ENCODE data around the gene RESP18. TPM values are rescaled to one million over a fixed set of nuclear protein-coding genes. Genes with fewer than 3 reads are reported as not detected.

The RESP18 gene
- total and polyA plus RNA-seq, 7 donors: not detected

GRCh38 chr2:219286436-219287115, 46.0 kb downstream of the RESP18 start:
- 84 to 87% methylated on average over 12 of the region's 12 CpGs for WGBS, 2 donors
- Histone ChIP-seq H3K9me3 (no peaks in the 10 kb centered on the region), H3K36me3 (peaks cover 28 to 44% (median 38%) of the 10 kb centered on the region in 4 donors), H3K27me3 (no peaks in the 10 kb centered on the region), H3K27ac (peak overlapping the region in 3 of 4 donors; percentile 19 to 40 (median 32)), H3K4me3 (no peak overlapping the region), H3K4me1 (peaks cover 0 to 20% (median 14%) of the 10 kb centered on the region in 4 donors)
- TF ChIP-seq, protein P1, sequence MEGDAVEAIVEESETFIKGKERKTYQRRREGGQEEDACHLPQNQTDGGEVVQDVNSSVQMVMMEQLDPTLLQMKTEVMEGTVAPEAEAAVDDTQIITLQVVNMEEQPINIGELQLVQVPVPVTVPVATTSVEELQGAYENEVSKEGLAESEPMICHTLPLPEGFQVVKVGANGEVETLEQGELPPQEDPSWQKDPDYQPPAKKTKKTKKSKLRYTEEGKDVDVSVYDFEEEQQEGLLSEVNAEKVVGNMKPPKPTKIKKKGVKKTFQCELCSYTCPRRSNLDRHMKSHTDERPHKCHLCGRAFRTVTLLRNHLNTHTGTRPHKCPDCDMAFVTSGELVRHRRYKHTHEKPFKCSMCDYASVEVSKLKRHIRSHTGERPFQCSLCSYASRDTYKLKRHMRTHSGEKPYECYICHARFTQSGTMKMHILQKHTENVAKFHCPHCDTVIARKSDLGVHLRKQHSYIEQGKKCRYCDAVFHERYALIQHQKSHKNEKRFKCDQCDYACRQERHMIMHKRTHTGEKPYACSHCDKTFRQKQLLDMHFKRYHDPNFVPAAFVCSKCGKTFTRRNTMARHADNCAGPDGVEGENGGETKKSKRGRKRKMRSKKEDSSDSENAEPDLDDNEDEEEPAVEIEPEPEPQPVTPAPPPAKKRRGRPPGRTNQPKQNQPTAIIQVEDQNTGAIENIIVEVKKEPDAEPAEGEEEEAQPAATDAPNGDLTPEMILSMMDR (IDR thresholded peaks at IDR 0.05): no peak
- TF ChIP-seq POLR2AphosphoS5 (IDR thresholded peaks at IDR 0.05) (no peak), EP300 (IDR thresholded peaks at IDR 0.05) (no peak), POLR2A (IDR thresholded peaks at IDR 0.05) (no peak)
- intact Hi-C loops (cut with DNase I): no loop called here
- peak; percentile 61 for DNase-seq

DNA sequence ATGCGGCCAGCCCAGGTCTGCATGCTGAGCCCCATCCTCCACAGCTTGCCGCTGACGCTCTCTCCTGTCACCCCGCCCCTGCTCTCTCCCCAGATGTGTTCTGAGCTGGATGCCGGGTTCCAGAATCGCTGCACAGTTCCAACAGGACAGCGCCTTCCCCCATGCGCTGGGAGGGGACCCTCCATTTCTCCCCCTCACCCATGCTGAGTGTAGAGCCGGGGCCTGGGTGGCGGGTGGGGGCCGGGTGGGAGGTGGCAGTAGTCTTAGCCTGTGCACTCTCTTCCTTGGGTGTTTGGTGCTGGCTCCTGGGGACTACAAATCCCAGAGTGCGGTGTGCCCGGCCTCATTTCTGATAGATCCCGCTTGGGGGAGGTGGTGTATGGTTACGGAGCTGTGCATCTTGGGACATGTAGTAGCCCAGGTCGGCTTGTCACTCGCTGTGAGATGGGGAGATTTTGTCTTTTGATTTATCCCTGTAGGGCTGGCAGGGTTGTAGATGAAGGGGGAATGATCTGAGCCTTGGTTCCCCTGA, 46.6 kb downstream of the RESP18 start:
- peaks cover 0 to 26% (median 19%) of the 10 kb centered on the region in 4 donors for H3K4me1 ChIP-seq
- peaks cover 28 to 50% (median 42%) of the 10 kb centered on the region in 4 donors for H3K36me3 ChIP-seq
- no peaks in the 10 kb centered on the region for H3K9me3 ChIP-seq
- 87 to 92% methylated on average over 17 of the region's 17 CpGs for WGBS, 2 donors
- peak; percentile 67 for DNase-seq
- TF ChIP-seq, protein P1 (IDR thresholded peaks at IDR 0.05): no peak
- TF ChIP-seq POLR2AphosphoS5 (IDR thresholded peaks at IDR 0.05) (no peak), POLR2A (IDR thresholded peaks at IDR 0.05) (no peak), EP300 (IDR thresholded peaks at IDR 0.05) (no peak)
- H3K27ac ChIP-seq: peak overlapping the region; percentile 14 to 33 (median 26)
- H3K27me3 ChIP-seq: no peaks in the 10 kb centered on the region
- H3K4me3 ChIP-seq: no peak overlapping the region
- intact Hi-C loops (cut with DNase I): no loop called here

DNA sequence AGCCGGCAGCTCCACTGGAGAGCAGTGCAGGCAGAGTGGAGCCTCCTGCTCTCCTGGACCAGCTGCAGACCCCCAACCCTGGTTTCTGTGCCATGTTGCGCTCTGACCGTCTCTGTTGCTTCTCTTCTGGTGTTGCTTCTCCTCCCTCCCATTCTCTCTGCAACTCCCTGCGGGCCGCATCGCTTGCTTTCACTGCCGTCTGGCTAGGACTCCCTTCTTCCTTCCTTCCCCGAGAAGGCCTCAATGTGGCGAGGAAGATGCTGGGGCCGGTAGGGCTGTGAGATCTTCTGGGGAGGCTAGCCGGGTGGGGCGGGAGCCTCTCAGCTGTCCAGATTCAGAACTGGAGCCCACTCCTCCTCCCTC, 47.2 kb downstream of the RESP18 start:
- H3K36me3 ChIP-seq: peaks cover 28 to 56% (median 45%) of the 10 kb centered on the region in 4 donors

DNA sequence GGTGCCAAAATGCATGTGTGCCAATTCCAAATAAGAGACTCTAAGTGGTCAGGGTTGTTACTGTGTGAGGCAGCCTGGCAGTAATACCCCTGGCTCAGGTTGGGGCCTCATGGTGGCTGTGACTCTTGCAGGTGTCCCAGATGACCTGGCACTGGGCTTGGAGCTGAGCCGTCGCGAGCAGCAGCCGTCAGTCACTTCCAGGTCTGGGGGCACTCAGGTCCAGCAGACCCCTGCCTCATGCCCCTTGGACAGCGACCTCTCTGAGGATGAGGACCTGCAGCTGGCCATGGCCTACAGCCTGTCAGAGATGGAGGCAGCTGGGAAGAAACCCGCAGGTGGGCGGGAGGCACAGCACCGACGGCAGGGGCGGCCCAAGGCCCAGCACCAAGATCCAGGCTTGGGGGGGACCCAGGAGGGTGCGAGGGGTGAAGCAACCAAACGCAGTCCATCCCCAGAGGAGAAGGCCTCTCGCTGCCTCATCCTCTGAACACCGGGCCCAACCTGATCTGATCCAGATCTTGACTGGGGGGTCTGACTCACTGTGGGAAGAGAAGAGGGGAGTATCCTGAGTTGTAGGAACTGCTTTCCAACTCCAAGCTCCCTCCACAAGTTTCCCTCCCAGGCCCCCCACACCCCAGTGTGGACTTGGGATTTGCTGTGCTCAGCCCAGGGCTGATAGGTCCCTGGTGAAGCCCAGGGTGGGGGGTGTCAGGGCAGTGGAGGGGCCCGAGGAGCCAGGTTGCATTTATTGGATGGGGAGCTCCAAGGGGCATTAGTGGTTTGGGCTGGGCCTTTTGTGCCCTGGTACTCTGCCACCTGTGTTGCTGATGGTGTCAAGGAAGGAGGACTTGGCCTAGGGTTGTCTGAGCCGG, 47.8 kb downstream of the RESP18 start:
- TF ChIP-seq POLR2A (IDR thresholded peaks at IDR 0.05): no peak
- no peak for TF ChIP-seq POLR2AphosphoS5 (IDR thresholded peaks at IDR 0.05)
- TF ChIP-seq, protein P1 (IDR thresholded peaks at IDR 0.05): no peak
- TF ChIP-seq EP300 (IDR thresholded peaks at IDR 0.05): no peak
- peaks cover 28 to 56% (median 45%) of the 10 kb centered on the region in 4 donors for H3K36me3 ChIP-seq
- intact Hi-C loops (cut with DNase I): no loop called here
- DNase-seq: peak; percentile 57
- H3K4me1 ChIP-seq: peaks cover 0 to 33% (median 28%) of the 10 kb centered on the region in 4 donors
- H3K27me3 ChIP-seq: no peaks in the 10 kb centered on the region
- 93 to 95% methylated on average over 16 of the region's 16 CpGs for WGBS, 2 donors
- H3K9me3 ChIP-seq: no peaks in the 10 kb centered on the region
- H3K27ac ChIP-seq: peak overlapping the region in 2 of 4 donors; percentile 13 to 14
- H3K4me3 ChIP-seq: no peak overlapping the region

More for the DNA sequence above, 47.2 kb downstream of the RESP18 start:
- Histone ChIP-seq H3K4me1 (peaks cover 0 to 32% (median 26%) of the 10 kb centered on the region in 4 donors), H3K27me3 (no peaks in the 10 kb centered on the region), H3K9me3 (no peaks in the 10 kb centered on the region), H3K27ac (peak overlapping the region in 3 of 4 donors; percentile 14 to 33 (median 32)), H3K4me3 (no peak overlapping the region)
- DNase-seq: no peak
- 95 to 97% methylated on average over 12 of the region's 12 CpGs for WGBS, 2 donors
- intact Hi-C loops (cut with DNase I): no loop called here
- TF ChIP-seq EP300 (IDR thresholded peaks at IDR 0.05) (no peak), POLR2A (IDR thresholded peaks at IDR 0.05) (no peak)
- TF ChIP-seq, protein P1 (IDR thresholded peaks at IDR 0.05): no peak

Measured in sigmoid colon (tissue), 7 donors.